ENCODE measurements around the gene ZNF710. TPM values are rescaled to one million over a fixed set of nuclear protein-coding genes. Genes with fewer than 3 reads are reported as not detected.

The ZNF710 gene
- total RNA-seq, 1 experiment from 2014 or later = 10.0 TPM

- TF ChIP-seq, protein P1, sequence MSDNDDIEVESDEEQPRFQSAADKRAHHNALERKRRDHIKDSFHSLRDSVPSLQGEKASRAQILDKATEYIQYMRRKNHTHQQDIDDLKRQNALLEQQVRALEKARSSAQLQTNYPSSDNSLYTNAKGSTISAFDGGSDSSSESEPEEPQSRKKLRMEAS (IDR thresholded peaks at IDR 0.05) = no peak
- TF ChIP-seq TCF7L2 (IDR thresholded peaks at IDR 0.05; ENCODE audit: borderline replicate concordance, extremely low read depth, insufficient read depth, insufficient read length) (no peak), SRF (IDR thresholded peaks at IDR 0.05; ENCODE audit: low read depth) (no peak), EZH2phosphoT487 (IDR thresholded peaks at IDR 0.05; ENCODE audit: borderline replicate concordance) (no peak), CBX3 (IDR thresholded peaks at IDR 0.05; ENCODE audit: low read depth) (no peak), JUND (IDR thresholded peaks at IDR 0.05) (no peak), EGR1 (IDR thresholded peaks at IDR 0.05; ENCODE audit: low read depth) (no peak), POLR2AphosphoS5 (IDR thresholded peaks at IDR 0.05; ENCODE audit: low read depth, low read length) (no peak)
- TF ChIP-seq, protein P2, sequence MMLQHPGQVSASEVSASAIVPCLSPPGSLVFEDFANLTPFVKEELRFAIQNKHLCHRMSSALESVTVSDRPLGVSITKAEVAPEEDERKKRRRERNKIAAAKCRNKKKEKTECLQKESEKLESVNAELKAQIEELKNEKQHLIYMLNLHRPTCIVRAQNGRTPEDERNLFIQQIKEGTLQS (IDR thresholded peaks at IDR 0.05) = no peak
Measured at GRCh38 chr15:90085565-90085964, 84.4 kb downstream of the ZNF710 start (continued).

DNA sequence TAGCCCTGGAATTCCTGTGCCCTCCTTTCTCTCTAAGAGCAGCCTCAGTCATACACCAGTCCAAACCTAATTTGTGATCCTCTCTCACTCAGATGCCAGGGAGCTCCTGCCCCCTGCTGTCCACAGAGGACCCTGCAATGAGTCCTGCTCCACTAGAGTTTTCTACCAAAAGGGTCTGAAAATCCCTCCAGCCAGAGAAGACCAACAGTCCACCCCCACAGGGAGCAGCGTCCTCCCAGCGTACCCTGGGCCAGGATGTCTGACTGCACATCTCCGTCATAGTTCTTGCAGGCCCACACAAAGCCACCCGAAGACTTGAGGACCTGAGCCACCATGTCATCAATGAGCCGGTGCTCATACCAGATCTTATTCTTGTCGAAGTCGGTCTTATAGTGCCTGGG lies 85.7 kb downstream of the ZNF710 start:
- Histone ChIP-seq H3K4me2 (ENCODE audit: low read length) (no peak overlapping the region), H3K79me2 (ENCODE audit: insufficient read depth, low read length) (no peaks in the 10 kb centered on the region), H3K4me3 (replicated peaks in 1 of 2; ENCODE audit: low read depth in 1 of 2, low read length in 2 of 2) (no peak overlapping the region), H3K27me3 (ENCODE audit: insufficient read depth, low read length) (no peaks in the 10 kb centered on the region), H3K9me3 (ENCODE audit: control insufficient read depth in 1 of 2, insufficient read depth in 1 of 2, low read depth in 1 of 2, low read length in 2 of 2) (no peaks in the 10 kb centered on the region), H3K9ac (ENCODE audit: low read length) (no peak overlapping the region), H4K20me1 (ENCODE audit: insufficient read depth) (no peaks in the 10 kb centered on the region), H3K9me2 (ENCODE audit: insufficient read depth) (no peaks in the 10 kb centered on the region), H2AFZ (ENCODE audit: low read depth, low read length, poor library complexity, severe bottlenecking) (no peak overlapping the region), H3K27ac (ENCODE audit: low read depth, low read length) (no peak overlapping the region), H3K36me3 (ENCODE audit: control insufficient read depth in 1 of 2, insufficient read depth in 2 of 2, low read length in 2 of 2) (peaks cover 0 to 6% of the 10 kb centered on the region in 2 experiments; a peak in 1 of 4 replicates), H3K4me1 (ENCODE audit: control insufficient read depth in 1 of 2, insufficient read depth in 2 of 2, low read length in 2 of 2) (peaks cover 0 to 13% of the 10 kb centered on the region in 2 experiments; a peak in 2 of 4 replicates)
- TF ChIP-seq RAD21 (IDR thresholded peaks at IDR 0.05; ENCODE audit: low read depth) (peak; percentile 89), ZFX (IDR thresholded peaks at IDR 0.05) (no peak), CTCF (IDR thresholded peaks at IDR 0.05 in 2 of 3, conservative IDR thresholded peaks at IDR 0.05 in 1 of 3; ENCODE audit: borderline replicate concordance in 1 of 3, insufficient read depth in 1 of 3, low read depth in 2 of 3, low read length in 2 of 3) (peak; percentile 83 to 95 (median 91))
- BruUV-seq (replicated peaks) = no TSS peak
- DNase-seq (ENCODE audit: low read depth, low spot score) = no peak
- POLR2A ChIA-PET = interaction anchor here (1.0 kb wide), 1 partner anchor 11 kb away, joined by 3 read pairs; no protein-coding TSS in a partner anchor
- RAD21 ChIA-PET (ENCODE audit: low non-redundant PET in 1 of 2, low total read pairs in 2 of 2, uncharacterized antibody in 2 of 2, unreplicated experiment in 2 of 2) = interaction anchor here (0.6 to 1.5 kb wide), 5 partner anchors 16 to 347 kb away, joined by 3 to 5 read pairs (median 3); no protein-coding TSS in a partner anchor
- CTCF ChIA-PET = interaction anchor here (0.7 to 4.3 kb wide), 18 partner anchors 8 to 439 kb away, joined by 3 to 35 read pairs (median 4); partner anchors contain the start of genes GDPGP1 and IDH2
- intact Hi-C loops (cut with micrococcal nuclease) = loop anchor here (1.0 to 5.0 kb wide), 3 partner anchors 175 to 347 kb away; partner anchors contain the start of gene ARPIN
- peak; percentile 85 for ATAC-seq
